GM12875 (cell line): Measurements from ENCODE around the gene CDA.

Source experiments
- H3K4me3 ChIP-seq: one replicate; pipeline ENCODE4 v1.5.1; 2011; ENCODE audit warnings: low read depth, low read length, control low read depth
- CTCF ChIP-seq: IDR thresholded peaks from 2 replicates; pipeline ENCODE4 v1.5.1; 2011; ENCODE audit warnings: low read depth, mild to moderate bottlenecking, control low read depth, inconsistent platforms, low read length, moderate library complexity, borderline replicate concordance; ENCODE audit not compliant: insufficient read depth

CDA gene

GRCh38 chr1:20634065-20634593, 45.2 kb downstream of the CDA start:
- no peak for TF ChIP-seq CTCF
- peak overlapping the region; percentile 74 for H3K4me3 ChIP-seq

GRCh38 chr1:20634594-20635084, 45.7 kb downstream of the CDA start:
- no peak overlapping the region for H3K4me3 ChIP-seq
- TF ChIP-seq CTCF, result no peak

- TF ChIP-seq CTCF, result no peak
- no peak overlapping the region for H3K4me3 ChIP-seq
These were observed 48.0 kb downstream of the CDA start for GRCh38 chr1:20636785-20637347.

GRCh38 chr1:20640183-20640597, 51.3 kb downstream of the CDA start:
- peak; percentile 64 for TF ChIP-seq CTCF

GRCh38 chr1:20641975-20642374, 53.1 kb downstream of the CDA start:
- H3K4me3 ChIP-seq, result no peak overlapping the region
- no peak for TF ChIP-seq CTCF

More at GRCh38 chr1:20640183-20640597, 51.3 kb downstream of the CDA start:
- H3K4me3 ChIP-seq, result no peak overlapping the region

- TF ChIP-seq CTCF, result no peak
- H3K4me3 ChIP-seq, result no peak overlapping the region
These were observed 54.2 kb downstream of the CDA start for GRCh38 chr1:20643080-20643479.

- no peak for TF ChIP-seq CTCF
- H3K4me3 ChIP-seq, result no peak overlapping the region
These were observed 55.5 kb downstream of the CDA start for GRCh38 chr1:20644416-20644815.
